ENCODE data around the gene SLCO2B1.

The SLCO2B1 gene

DNA sequence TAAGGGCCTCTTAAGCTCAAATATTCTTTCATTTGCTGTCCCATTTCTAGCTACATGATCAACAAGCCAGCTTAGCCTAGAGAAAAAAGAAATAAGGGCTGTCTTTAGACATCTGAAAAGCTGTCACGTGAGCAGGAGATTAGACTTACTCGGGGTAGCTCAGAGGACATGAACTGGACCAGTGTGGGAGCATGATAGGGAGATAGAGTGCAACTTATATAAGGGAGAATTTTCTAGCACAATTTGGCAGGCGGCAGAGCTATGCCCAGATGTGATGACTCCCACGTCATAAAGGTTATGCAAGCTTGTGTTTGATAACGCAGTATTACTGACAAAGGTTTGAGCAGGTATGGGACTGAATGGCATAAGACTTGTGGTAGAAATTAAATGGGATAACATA, 61.5 kb downstream of the SLCO2B1 start:
- DNase-seq (ENCODE audit: low spot score in 2 of 2), result no peak
- no peaks in the 10 kb centered on the region for H3K36me3 ChIP-seq (replicated peaks)
- no peaks in the 10 kb centered on the region for H3K4me1 ChIP-seq
- H3K27me3 ChIP-seq (ENCODE audit: low read depth), result 0 out of 2 replicates have a peak, but pooled peaks cover 2% of the 10 kb centered on the region
- in situ Hi-C loops (cut with MboI; ENCODE audit: low sequenced_read_pairs), result no loop called here
- H3K9me3 ChIP-seq, result no peaks in the 10 kb centered on the region
- H3K4me3 ChIP-seq, result no peak overlapping the region

GRCh38 chr11:75214411-75214821, 63.5 kb downstream of the SLCO2B1 start:
- H3K27me3 ChIP-seq (ENCODE audit: low read depth), result no peaks in the 10 kb centered on the region
- H3K4me1 ChIP-seq, result no peaks in the 10 kb centered on the region
- no peaks in the 10 kb centered on the region for H3K36me3 ChIP-seq (replicated peaks)
- in situ Hi-C loops (cut with MboI; ENCODE audit: low sequenced_read_pairs), result no loop called here
- no peaks in the 10 kb centered on the region for H3K9me3 ChIP-seq
- no peak overlapping the region for H3K4me3 ChIP-seq
- peak; percentile 71 to 93 for DNase-seq (ENCODE audit: low spot score in 2 of 2)

GRCh38 chr11:75214843-75215242, 63.9 kb downstream of the SLCO2B1 start:
- no peaks in the 10 kb centered on the region for H3K4me1 ChIP-seq
- in situ Hi-C loops (cut with MboI; ENCODE audit: low sequenced_read_pairs), result no loop called here
- DNase-seq (ENCODE audit: low spot score in 2 of 2), result no peak
- no peaks in the 10 kb centered on the region for H3K9me3 ChIP-seq
- no peaks in the 10 kb centered on the region for H3K27me3 ChIP-seq (ENCODE audit: low read depth)
- H3K36me3 ChIP-seq (replicated peaks), result no peaks in the 10 kb centered on the region
- H3K4me3 ChIP-seq, result no peak overlapping the region

- in situ Hi-C loops (cut with MboI; ENCODE audit: low sequenced_read_pairs), result no loop called here
- H3K27me3 ChIP-seq (ENCODE audit: low read depth), result no peaks in the 10 kb centered on the region
- H3K36me3 ChIP-seq (replicated peaks), result no peaks in the 10 kb centered on the region
- DNase-seq (ENCODE audit: low spot score in 2 of 2), result no peak
- no peaks in the 10 kb centered on the region for H3K4me1 ChIP-seq
- H3K4me3 ChIP-seq, result no peak overlapping the region
- H3K9me3 ChIP-seq, result no peaks in the 10 kb centered on the region
These were observed 69.0 kb downstream of the SLCO2B1 start for GRCh38 chr11:75219869-75220268.

DNA sequence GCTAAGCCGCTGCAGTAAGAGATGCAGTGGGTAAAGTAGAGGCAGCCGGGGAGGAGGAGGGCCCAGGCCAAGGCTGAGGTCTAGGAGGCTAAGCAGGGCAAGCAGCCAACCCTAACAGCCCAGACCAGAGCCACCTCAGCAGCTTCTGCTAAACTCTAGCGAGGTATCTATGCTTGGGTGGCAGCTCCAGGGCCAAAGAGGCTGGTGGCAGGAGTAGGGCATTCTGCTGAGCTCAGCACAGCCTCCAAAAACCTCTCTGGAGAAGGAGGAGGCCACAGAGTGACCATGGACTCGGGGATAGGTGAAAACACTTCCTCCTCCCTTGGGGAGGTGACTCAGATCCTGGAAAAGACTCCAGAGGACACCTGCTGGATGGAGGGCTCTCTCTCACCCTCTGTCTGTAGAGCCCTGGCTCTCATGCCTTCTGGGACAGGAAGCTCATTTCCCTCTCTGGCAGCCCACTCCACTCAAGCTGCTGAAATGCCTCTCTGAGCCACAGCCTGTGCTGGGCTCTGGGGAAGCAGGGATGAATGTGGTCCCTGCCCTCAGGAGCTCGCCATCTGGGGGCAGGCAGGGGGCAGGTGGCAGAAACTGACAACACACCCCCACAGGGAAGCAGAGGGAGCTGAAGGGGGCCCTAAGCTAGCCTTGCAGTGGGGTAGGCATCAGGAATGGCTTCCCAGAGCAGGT, 73.2 kb downstream of the SLCO2B1 start:
- Histone ChIP-seq H3K4me3 (no peak overlapping the region), H3K27me3 (ENCODE audit: low read depth) (no peaks in the 10 kb centered on the region), H3K4me1 (no peaks in the 10 kb centered on the region), H3K36me3 (replicated peaks) (no peaks in the 10 kb centered on the region), H3K9me3 (no peaks in the 10 kb centered on the region)
- DNase-seq (ENCODE audit: low spot score in 2 of 2), result no peak
- in situ Hi-C loops (cut with MboI; ENCODE audit: low sequenced_read_pairs), result no loop called here

GRCh38 chr11:75225794-75226193, 74.9 kb downstream of the SLCO2B1 start:
- H3K27me3 ChIP-seq (ENCODE audit: low read depth), result no peaks in the 10 kb centered on the region
- in situ Hi-C loops (cut with MboI; ENCODE audit: low sequenced_read_pairs), result no loop called here
- H3K4me3 ChIP-seq, result no peak overlapping the region
- DNase-seq (ENCODE audit: low spot score in 2 of 2), result no peak
- H3K36me3 ChIP-seq (replicated peaks), result no peaks in the 10 kb centered on the region
- H3K9me3 ChIP-seq, result no peaks in the 10 kb centered on the region
- no peaks in the 10 kb centered on the region for H3K4me1 ChIP-seq

DNA sequence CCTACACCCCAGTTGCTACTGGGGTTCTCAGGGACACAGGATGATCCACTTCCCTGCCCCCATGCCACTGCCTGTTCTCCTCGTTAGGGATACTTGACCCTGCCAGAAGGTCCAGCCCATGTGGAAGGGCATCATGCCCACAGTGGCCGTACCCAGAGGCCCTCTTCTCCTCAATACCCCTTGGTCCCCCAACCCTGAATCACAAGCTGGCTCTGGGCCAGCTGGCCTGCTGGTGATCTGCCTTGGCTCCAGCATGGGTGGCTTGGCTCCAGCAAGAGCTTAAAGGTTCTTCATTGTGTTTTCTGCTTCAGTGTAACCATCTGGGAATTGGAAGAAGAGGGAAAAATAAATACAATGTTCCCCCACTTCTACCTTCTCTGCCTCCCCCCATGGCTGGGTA, 78.6 kb downstream of the SLCO2B1 start:
- DNase-seq (ENCODE audit: low spot score in 2 of 2), result no peak
- Histone ChIP-seq H3K36me3 (replicated peaks) (no peaks in the 10 kb centered on the region), H3K4me3 (no peak overlapping the region), H3K27me3 (ENCODE audit: low read depth) (no peaks in the 10 kb centered on the region), H3K9me3 (no peaks in the 10 kb centered on the region), H3K4me1 (no peaks in the 10 kb centered on the region)
- in situ Hi-C loops (cut with MboI; ENCODE audit: low sequenced_read_pairs), result no loop called here

- in situ Hi-C loops (cut with MboI; ENCODE audit: low sequenced_read_pairs), result no loop called here
- H3K9me3 ChIP-seq, result no peaks in the 10 kb centered on the region
- no peaks in the 10 kb centered on the region for H3K4me1 ChIP-seq
- H3K27me3 ChIP-seq (ENCODE audit: low read depth), result no peaks in the 10 kb centered on the region
- DNase-seq (ENCODE audit: low spot score in 2 of 2), result no peak
- H3K4me3 ChIP-seq, result no peak overlapping the region
- no peaks in the 10 kb centered on the region for H3K36me3 ChIP-seq (replicated peaks)
These were observed 79.7 kb downstream of the SLCO2B1 start for GRCh38 chr11:75230621-75231020.

- no peaks in the 10 kb centered on the region for H3K4me1 ChIP-seq
- no peaks in the 10 kb centered on the region for H3K9me3 ChIP-seq
- H3K27me3 ChIP-seq (ENCODE audit: low read depth), result no peaks in the 10 kb centered on the region
- DNase-seq (ENCODE audit: low spot score in 2 of 2), result peak; percentile 40 to 77
- no peak overlapping the region for H3K4me3 ChIP-seq
- no peaks in the 10 kb centered on the region for H3K36me3 ChIP-seq (replicated peaks)
- in situ Hi-C loops (cut with MboI; ENCODE audit: low sequenced_read_pairs), result no loop called here
These were observed 82.9 kb downstream of the SLCO2B1 start for GRCh38 chr11:75233754-75234172.

- DNase-seq (ENCODE audit: low spot score in 2 of 2), result no peak
- Histone ChIP-seq H3K36me3 (replicated peaks) (no peaks in the 10 kb centered on the region), H3K9me3 (no peaks in the 10 kb centered on the region), H3K27me3 (ENCODE audit: low read depth) (peaks cover 12% of the 10 kb centered on the region), H3K4me3 (no peak overlapping the region), H3K4me1 (no peaks in the 10 kb centered on the region)
- in situ Hi-C loops (cut with MboI; ENCODE audit: low sequenced_read_pairs), result no loop called here
These were observed 85.2 kb downstream of the SLCO2B1 start for GRCh38 chr11:75236062-75236461.

GRCh38 chr11:75237050-75237449, 86.1 kb downstream of the SLCO2B1 start:
- Histone ChIP-seq H3K36me3 (replicated peaks) (no peaks in the 10 kb centered on the region), H3K4me1 (no peaks in the 10 kb centered on the region), H3K4me3 (no peak overlapping the region), H3K27me3 (ENCODE audit: low read depth) (peaks cover 12% of the 10 kb centered on the region), H3K9me3 (no peaks in the 10 kb centered on the region)
- in situ Hi-C loops (cut with MboI; ENCODE audit: low sequenced_read_pairs), result no loop called here
- DNase-seq (ENCODE audit: low spot score in 2 of 2), result no peak

GRCh38 chr11:75238595-75239440, 87.9 kb downstream of the SLCO2B1 start:
- in situ Hi-C loops (cut with MboI; ENCODE audit: low sequenced_read_pairs), result no loop called here
- Histone ChIP-seq H3K9me3 (no peaks in the 10 kb centered on the region), H3K36me3 (replicated peaks) (no peaks in the 10 kb centered on the region), H3K4me3 (no peak overlapping the region), H3K4me1 (no peaks in the 10 kb centered on the region), H3K27me3 (ENCODE audit: low read depth) (peaks cover 15% of the 10 kb centered on the region)
- DNase-seq (ENCODE audit: low spot score in 2 of 2), result no peak

DNA sequence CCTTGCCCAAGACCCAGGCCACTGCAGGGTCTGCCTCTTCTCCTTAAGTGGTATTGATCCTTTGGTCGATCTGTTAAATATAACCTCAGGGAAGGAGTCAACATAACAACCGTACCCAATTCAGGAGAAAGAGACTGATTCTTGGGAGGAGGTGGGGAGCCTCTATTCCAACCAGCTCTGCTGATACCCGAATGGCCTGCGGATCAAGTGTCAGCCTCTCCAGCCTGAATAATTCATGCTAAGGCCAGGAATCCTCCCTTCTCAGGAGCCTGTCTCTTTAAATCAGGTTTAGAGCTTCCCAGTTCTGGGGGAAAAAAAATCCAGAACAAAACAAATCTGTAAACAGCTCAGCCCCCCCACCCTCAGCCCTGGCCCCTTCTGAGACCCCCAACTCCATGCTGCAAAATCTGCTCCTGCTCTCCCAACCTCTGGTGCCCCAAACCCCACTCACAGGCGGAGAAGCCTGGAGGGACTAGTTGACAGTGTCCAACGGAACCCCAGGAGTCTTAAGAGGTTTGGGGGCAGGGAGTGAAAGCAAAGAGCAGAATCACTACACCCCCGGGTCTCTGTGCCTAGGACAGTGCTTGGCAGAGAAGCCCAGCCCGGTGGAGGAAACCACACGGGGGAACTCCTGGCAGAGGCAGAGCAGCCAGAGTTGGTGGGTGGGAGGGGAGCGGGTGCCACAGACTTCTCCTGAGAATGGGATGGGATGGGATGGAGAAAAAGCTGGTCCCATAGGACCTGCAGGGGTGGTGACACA, 88.8 kb downstream of the SLCO2B1 start:
- H3K27me3 ChIP-seq (ENCODE audit: low read depth), result peaks cover 15% of the 10 kb centered on the region
- in situ Hi-C loops (cut with MboI; ENCODE audit: low sequenced_read_pairs), result no loop called here
- no peak overlapping the region for H3K4me3 ChIP-seq
- H3K4me1 ChIP-seq, result no peaks in the 10 kb centered on the region
- H3K36me3 ChIP-seq (replicated peaks), result no peaks in the 10 kb centered on the region
- H3K9me3 ChIP-seq, result no peaks in the 10 kb centered on the region
- no peak for DNase-seq (ENCODE audit: low spot score in 2 of 2)

All from HAP-1 (cell line).